ENCODE data around the gene ZFHX3. TPM values are rescaled to one million over a fixed set of nuclear protein-coding genes. Genes with fewer than 3 reads are reported as not detected.

ZFHX3 gene
- total RNA-seq, 1 experiment from 2014 or later, result 21.8 TPM

DNA sequence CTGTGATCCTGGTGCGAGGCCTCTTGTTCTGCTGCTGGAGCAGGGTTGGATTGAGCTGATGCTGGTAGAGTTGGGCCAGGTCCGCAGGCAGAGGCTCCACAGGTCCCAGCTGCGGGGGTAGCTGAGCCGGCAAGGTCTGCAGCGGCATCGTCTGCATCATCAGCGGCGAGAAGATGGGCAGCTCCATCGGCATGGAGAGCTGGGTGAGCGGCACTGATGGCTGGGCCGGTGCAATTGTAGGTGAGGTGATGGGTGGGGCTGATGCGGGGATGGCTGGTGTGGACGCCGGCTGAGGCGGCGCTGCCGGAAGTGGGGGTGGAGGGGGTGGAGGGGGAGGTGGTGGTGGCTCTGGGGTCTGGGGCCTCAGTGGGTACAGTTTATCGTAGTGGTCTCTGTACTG lies 251.7 kb downstream of the ZFHX3 start:
- DNase-seq (ENCODE audit: low spot score), result no peak
- no peaks in the 10 kb centered on the region for H3K27me3 ChIP-seq (replicated peaks; ENCODE audit: insufficient read depth, low read depth, low read length, poor library complexity)
- intact Hi-C loops (cut with micrococcal nuclease; ENCODE audit: unreplicated experiment), result no loop called here
- peaks cover 25% of the 10 kb centered on the region for H3K36me3 ChIP-seq (ENCODE audit: insufficient read depth, low read length, poor library complexity, severe bottlenecking)
- no peaks in the 10 kb centered on the region for H3K4me1 ChIP-seq (ENCODE audit: insufficient read depth, low read length, poor library complexity, severe bottlenecking)
- no TSS peak for BruUV-seq (replicated peaks)
- no peaks in the 10 kb centered on the region for H3K9me3 ChIP-seq (ENCODE audit: low read depth, low read length, poor library complexity, severe bottlenecking)
- ChIA-PET CTCF (no interaction called here), POLR2A (ENCODE audit: low non-redundant PET) (no interaction called here)
- no peak for TF ChIP-seq EZH2 (IDR thresholded peaks at IDR 0.05; ENCODE audit: borderline replicate concordance, low read depth, low read length, poor library complexity, severe bottlenecking)
- TF ChIP-seq, protein P1, sequence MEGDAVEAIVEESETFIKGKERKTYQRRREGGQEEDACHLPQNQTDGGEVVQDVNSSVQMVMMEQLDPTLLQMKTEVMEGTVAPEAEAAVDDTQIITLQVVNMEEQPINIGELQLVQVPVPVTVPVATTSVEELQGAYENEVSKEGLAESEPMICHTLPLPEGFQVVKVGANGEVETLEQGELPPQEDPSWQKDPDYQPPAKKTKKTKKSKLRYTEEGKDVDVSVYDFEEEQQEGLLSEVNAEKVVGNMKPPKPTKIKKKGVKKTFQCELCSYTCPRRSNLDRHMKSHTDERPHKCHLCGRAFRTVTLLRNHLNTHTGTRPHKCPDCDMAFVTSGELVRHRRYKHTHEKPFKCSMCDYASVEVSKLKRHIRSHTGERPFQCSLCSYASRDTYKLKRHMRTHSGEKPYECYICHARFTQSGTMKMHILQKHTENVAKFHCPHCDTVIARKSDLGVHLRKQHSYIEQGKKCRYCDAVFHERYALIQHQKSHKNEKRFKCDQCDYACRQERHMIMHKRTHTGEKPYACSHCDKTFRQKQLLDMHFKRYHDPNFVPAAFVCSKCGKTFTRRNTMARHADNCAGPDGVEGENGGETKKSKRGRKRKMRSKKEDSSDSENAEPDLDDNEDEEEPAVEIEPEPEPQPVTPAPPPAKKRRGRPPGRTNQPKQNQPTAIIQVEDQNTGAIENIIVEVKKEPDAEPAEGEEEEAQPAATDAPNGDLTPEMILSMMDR (conservative IDR thresholded peaks at IDR 0.05; ENCODE audit: low read depth, low read length), result no peak
- no peak overlapping the region for H3K27ac ChIP-seq (ENCODE audit: low read depth, low read length, poor library complexity, severe bottlenecking)
- no peak overlapping the region for H3K4me3 ChIP-seq (ENCODE audit: low read depth, low read length, poor library complexity, severe bottlenecking)

DNA sequence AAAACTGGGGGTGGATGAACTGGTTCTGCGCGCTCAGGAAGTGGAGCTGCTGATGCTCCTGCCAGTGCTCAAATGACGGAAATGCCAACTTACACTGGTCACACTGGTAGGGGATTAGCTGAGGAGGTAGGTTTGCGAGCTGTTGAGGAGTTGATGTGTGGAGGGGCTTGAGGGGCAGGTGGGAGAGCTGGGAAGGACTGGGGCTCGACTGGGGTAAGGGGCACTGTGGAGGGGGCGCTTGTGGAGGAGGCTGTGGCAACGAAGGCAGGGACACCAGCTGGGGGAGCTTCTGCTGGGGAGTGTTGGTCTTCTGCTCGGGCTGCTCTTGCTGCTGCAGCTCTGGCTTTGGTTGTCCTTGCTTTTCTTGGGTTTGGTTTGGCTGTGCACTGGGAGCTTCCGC lies 252.9 kb downstream of the ZFHX3 start:
- POLR2A ChIA-PET (ENCODE audit: low non-redundant PET), result no interaction called here
- intact Hi-C loops (cut with micrococcal nuclease; ENCODE audit: unreplicated experiment), result no loop called here
- BruUV-seq (replicated peaks), result no TSS peak
- no peak overlapping the region for H3K4me3 ChIP-seq (ENCODE audit: low read depth, low read length, poor library complexity, severe bottlenecking)
- no peaks in the 10 kb centered on the region for H3K27me3 ChIP-seq (replicated peaks; ENCODE audit: insufficient read depth, low read depth, low read length, poor library complexity)
- no peaks in the 10 kb centered on the region for H3K4me1 ChIP-seq (ENCODE audit: insufficient read depth, low read length, poor library complexity, severe bottlenecking)
- no peak overlapping the region for H3K27ac ChIP-seq (ENCODE audit: low read depth, low read length, poor library complexity, severe bottlenecking)
- peaks cover 24% of the 10 kb centered on the region for H3K36me3 ChIP-seq (ENCODE audit: insufficient read depth, low read length, poor library complexity, severe bottlenecking)
- CTCF ChIA-PET, result no interaction called here
- TF ChIP-seq, protein P1 (conservative IDR thresholded peaks at IDR 0.05; ENCODE audit: low read depth, low read length), result no peak
- no peak for TF ChIP-seq EZH2 (IDR thresholded peaks at IDR 0.05; ENCODE audit: borderline replicate concordance, low read depth, low read length, poor library complexity, severe bottlenecking)
- H3K9me3 ChIP-seq (ENCODE audit: low read depth, low read length, poor library complexity, severe bottlenecking), result no peaks in the 10 kb centered on the region
- no peak for DNase-seq (ENCODE audit: low spot score)

DNA sequence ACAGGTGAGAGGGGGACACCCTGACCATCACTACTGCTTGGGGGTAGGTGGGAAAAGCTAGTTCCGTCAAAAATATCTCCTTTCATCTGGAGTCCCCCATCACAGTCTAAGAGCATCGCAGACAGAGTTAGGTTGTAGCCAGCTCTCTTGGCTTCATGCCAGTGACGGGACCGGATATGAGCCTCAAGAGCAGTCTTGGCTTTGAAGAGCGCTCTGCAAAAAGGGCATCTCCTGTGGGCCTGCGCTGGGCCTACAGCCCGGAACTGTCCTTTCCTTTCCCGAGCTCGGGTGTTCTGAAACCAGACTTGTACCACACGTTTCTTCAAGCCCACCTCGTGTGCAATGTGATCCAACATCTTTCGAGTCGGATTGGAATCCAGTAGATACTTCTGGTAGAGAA lies 253.6 kb downstream of the ZFHX3 start:
- no peak for DNase-seq (ENCODE audit: low spot score)
- no peak for TF ChIP-seq EZH2 (IDR thresholded peaks at IDR 0.05; ENCODE audit: borderline replicate concordance, low read depth, low read length, poor library complexity, severe bottlenecking)
- TF ChIP-seq, protein P1 (conservative IDR thresholded peaks at IDR 0.05; ENCODE audit: low read depth, low read length), result no peak
- no TSS peak for BruUV-seq (replicated peaks)
- Histone ChIP-seq H3K27ac (ENCODE audit: low read depth, low read length, poor library complexity, severe bottlenecking) (no peak overlapping the region), H3K36me3 (ENCODE audit: insufficient read depth, low read length, poor library complexity, severe bottlenecking) (peaks cover 17% of the 10 kb centered on the region), H3K27me3 (replicated peaks; ENCODE audit: insufficient read depth, low read depth, low read length, poor library complexity) (no peaks in the 10 kb centered on the region), H3K4me1 (ENCODE audit: insufficient read depth, low read length, poor library complexity, severe bottlenecking) (no peaks in the 10 kb centered on the region), H3K4me3 (ENCODE audit: low read depth, low read length, poor library complexity, severe bottlenecking) (no peak overlapping the region), H3K9me3 (ENCODE audit: low read depth, low read length, poor library complexity, severe bottlenecking) (no peaks in the 10 kb centered on the region)
- ChIA-PET CTCF (no interaction called here), POLR2A (ENCODE audit: low non-redundant PET) (no interaction called here)
- intact Hi-C loops (cut with micrococcal nuclease; ENCODE audit: unreplicated experiment), result no loop called here

Data from A673 (cell line).